NCI-H345 treated with DMSO at 0.1 percent for 48 hours (cell line): Measurements from ENCODE around the gene FN3K.

ENCODE experiments used
- DNase-seq: peaks from one replicate; lab custom pipeline; 2025; ENCODE audit not compliant: unreplicated experiment; lab: John Stamatoyannopoulos, UW

Gene FN3K

DNA sequence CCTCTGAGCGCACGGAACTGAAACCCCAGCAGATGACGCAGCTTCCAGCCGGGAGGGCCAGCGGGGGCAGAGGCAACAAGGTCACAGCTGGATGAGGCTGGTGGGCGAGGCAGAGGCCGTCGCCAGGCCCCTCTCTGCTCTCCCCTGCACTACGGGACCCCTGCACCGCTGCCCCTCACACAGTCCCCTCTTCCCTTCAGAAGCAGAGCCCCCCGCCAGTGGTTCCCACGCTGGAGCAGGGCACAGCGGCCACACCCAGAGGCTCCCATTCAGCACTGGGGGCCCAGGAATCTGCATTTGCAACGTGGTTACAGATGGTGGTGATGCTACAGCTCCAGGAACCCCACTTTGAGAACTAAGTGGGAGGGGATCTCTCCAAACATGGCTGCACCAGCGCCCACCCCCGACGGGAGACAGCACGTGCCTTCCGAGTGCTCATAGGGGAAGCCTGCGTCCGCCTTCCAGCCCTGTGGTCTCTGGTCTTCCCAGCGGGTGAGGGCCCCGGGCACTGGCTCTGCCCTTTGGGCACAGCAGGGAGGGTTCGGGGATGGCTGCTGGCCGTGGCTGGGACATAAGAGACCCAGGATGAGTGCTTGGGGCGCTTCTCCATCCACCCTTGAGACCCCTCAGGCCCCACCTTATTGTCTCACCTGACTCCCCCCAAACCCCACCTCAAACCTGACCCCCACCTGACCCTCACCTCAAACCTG, 32.2 kb upstream of the FN3K start:
- DNase-seq, result no peak

DNA sequence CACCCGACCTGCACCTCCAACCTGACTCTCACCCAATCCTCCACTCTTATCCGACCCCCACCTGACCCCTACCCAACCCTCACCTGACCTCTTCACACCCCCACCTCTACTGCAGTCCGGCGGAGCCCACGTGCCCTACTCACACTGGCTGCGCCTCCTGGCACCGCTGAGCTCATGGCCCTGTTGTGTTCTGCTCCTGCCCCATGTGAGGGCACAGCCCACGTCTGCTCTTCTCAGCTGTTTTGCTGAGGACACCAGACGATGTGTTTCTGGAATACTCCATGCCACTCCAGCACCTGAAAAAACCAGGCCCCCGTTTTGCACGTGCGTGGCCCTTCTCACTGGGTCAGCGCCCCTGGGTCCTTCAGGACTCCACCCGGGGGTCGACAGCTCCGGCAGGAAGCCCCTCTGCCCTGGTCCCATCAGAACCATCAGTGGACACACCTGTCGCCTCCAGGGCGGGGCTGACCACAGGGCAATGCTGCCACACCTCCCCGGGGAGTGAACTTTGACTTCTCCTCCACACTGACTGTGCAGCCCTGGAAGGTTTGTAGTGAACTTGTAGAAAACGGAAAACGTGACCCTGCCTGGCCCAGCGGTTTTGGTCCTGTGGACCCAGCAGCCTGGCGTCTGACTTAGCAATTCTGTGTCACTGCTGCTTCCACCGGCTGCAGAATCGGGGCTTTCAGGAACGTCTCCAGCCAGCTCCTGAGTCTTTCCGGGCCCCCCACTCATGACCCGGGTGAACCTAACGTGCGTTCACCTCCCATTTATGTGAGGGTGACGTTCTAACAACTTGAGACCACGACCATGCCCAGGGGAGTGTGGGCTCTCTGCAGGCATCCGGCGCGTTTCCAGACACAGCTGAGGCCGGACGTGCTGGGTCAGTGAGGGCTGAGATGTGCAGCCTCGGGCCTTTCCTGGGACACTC, 31.2 kb upstream of the FN3K start:
- no peak for DNase-seq

DNA sequence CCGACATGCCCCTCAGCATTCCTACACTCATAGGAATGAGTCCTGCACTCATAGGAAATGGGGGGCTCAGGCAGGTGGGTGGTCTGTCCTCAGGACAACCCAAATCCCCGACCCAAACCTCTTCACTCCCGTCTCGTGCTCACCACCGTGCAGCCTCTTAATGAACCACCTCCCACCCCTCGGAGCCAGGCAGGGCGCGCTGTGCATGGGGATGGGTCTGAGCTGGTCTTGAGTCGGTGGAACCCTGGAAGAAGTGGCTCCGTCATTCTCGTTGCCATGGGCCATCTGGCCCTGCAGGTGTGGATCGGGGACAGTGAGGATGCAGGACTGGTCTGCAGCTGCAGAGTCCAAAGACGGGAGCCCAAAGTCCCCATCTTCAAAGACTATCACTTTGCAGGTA, 30.5 kb upstream of the FN3K start:
- no peak for DNase-seq

DNA sequence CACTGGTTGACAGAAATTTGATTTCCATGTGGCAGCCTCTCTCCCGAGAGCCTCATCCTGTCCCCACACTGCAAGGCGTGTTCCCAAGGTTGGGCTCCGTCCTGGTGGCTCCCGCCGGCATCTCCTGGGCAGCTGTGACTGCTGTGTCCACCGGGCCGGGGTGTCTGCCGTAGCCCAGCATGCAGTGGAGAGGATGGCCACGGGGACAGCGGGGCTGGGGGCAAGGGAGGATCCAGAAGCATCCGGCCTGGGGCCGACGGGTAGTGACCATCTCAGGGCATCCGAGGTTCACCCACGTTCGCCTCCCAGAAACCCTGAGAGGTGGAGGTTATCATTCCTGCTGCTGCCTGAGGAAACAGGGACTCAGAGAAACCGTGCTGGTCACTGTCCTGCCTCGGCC, 29.7 kb upstream of the FN3K start:
- DNase-seq, result no peak

DNA sequence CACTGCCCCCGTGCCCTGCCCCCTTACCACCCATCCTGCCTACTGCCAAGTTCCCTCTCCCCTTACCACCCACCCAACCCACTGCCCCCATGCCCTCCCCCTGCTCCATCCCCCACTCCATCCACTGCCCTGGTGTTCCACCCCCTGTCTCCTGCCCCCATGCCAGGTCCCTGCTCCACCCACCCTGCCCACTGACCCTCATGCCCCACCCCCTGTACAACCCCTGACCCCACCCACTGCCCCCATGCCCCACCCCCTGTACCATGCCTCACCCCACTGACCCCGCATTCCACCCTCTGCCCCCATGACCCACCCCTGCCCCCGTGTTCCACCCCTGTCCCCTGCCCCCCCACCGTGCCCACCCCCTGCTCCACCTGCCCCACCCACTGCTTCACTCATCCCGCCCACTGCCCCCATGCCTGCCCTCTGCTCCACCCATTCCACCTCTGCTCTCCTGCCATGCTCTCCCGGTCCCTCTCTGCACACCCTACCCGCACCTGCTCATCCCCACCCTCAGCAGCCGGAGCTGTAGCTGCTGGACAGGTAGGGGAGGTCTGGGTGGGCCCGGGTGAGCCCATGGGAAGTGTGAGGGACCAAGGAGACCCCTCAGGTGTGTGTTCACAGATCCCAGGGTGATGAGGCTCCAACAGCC, 26.3 kb upstream of the FN3K start:
- no peak for DNase-seq

DNA sequence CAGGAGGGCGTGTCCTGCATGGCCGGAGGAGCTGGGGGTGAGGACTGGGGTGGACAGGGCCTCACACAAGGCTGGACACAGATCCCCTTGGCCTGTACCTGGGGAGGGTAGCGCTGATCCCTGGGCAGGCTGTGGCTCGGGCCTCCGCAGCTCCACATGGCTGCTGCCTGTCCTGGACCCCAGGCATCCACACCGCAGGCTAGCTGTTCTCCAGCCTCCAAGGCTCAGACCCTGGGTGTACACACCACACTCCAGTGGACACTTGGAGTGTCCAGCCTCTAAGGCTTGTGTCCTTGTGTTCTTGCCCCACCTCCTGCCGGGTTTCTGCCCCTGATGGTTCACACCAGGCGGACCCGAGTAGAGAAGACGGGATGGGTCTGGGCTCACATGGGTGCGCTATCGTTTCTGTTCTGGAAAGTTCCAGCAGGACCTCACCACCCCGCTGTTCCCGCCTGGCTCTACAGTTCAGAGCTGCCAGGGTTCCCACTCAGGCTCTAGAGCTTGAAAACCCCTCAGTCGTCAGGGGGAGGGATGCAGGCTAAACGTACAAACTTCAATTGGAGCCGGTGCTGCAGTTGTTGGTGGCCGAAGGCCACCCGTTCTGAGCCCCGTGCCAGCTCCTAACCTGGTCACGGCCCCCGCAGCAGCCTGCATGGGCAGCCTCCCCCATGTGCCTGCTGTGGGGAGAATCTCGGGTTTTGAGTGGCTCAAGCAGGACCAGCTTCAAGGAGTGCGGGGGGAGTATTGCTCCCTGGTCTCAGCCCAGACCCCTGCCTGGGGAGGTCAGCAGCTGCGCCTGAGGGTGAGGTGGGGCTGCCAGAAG, 25.5 kb upstream of the FN3K start:
- DNase-seq, result no peak

DNA sequence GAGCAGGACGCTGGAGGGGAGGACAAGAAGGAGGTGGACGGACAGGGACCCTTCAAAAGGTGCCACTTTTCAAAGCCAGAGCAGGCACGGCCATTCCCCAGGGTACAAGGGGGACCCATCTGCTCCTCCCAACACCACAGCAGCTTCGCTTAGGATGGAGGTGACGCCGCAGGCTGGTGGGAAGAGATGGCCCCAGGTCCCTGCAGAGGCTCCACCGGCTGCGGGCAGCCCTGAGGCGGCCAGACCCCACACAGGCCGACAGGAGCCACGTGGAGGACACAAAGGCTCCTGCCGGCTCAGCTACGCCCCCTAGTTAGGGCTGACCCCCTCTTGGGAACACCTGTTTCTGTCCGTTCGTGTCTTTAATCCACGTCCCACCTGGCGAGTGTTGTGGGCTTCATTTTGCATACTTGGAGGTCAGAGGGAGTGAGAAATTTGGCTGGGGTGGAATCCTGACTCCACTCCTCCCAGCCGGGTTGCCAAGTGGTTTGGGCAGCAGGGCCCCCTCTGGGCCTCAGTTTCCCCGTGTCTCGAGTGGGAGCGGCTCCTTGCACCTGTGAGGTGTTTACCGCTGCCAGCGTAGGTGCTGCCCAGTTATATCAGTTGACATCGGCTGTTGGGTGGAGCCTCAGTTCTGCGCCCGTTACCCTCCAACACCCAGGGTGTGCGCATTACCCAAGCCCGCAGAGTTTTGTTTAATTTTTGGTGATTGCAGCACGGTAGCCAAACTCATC, 24.7 kb upstream of the FN3K start:
- no peak for DNase-seq

DNA sequence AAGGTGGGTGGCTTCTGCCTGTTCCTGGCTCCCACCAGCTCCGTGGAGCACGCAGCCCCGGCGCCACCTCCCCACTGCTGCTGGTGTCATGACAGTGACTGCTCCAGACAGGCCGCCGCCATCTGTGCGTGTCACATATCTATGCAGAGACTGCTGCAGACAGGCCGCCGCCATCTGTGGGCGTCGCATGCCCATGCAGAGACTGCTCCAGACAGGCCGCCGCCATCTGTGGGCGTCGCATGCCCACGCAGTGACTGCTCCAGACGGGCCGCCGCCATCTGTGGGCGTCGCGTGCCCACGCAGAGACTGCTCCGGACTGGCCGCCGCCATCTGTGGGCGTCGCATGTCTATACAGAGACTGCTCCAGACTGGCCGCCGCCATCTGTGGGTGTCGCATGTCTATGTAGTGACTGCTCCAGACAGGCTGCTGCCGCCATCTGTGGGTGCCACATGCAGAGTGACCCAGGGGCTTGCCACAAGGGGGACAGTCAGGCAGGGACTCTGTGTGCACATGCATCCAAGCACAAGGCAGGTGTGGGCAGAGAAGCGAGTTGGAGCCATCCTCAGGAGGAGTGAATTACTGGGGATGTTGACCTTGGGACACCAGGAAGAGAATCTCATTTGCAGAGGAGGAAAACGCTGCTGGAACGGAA, 22.2 kb upstream of the FN3K start:
- no peak for DNase-seq

DNA sequence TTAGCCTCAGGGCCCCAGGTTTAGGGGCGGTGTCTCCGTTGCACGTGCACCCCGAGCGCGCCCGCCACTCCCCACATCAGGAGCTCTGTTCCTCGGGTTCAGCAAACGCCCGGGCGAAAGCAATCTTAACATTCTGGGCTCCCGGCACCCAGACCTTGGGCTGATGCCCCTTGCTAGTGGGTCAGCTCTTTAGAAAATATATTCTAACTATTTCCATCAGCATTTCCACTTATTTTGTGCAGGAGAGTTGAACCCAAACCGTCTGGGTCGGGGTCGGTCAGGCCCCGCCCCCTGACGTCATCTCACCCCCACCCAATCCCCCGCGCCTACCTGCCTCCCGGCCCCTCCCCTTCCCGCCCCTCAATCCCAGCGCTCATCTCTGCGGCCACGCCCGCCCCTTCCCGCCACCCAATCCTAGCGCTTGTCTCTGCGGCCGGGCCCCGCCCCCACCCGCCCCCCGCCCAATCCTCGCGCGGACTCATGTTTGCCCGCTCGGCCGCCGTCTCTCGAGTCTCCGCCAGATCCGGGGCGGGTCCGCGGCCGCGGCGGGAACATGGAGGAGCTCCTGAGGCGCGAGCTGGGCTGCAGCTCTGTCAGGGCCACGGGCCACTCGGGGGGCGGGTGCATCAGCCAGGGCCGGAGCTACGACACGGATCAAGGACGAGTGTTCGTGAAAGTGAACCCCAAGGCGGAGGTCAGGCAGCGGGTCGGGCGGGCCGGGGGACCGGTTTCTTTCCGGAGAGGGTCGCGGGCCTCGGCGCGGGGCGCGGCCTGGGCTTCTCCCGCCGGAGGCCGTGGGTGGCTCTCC, 19.0 kb upstream of the FN3K start, which contains the start of gene FN3KRP:
FN3KRP (plus strand) TSS at position 504 of the 808 bp plus-strand sequence; CDS start at position 554, 50 bp downstream.
- DNase-seq, result peak; percentile 88

DNA sequence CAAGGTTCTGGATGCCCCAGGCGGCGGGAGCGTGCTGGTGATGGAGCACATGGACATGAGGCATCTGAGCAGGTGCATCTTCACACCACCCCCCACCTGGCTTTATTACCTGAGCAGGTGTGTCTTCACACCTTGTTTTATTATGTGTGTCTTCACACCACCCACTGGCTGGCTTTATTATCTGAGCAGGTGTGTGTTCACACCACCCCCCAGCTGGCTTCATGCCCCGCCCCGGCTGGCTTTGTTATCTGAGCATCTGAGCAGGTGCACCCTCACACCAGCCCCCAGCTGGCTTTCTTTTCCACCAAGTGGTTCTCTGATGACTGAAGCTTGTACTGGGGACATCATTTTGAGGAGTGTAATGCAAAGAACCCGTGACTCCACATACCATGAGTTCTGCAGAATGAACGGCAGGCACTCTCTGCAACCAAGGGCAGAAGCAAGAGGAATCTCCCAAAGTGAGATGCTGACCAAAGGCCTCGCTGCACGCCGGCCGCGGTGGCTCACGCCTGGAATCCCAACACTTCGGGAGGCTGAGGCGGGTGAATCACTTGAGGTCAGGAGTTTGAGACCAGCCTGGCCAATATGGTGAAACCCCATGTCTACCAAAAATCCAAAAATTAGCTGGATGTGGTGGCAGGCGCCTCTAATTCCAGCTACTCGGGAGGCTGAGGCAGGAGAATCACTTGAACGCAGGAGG, 16.3 kb upstream of the FN3K start:
- no peak for DNase-seq

DNA sequence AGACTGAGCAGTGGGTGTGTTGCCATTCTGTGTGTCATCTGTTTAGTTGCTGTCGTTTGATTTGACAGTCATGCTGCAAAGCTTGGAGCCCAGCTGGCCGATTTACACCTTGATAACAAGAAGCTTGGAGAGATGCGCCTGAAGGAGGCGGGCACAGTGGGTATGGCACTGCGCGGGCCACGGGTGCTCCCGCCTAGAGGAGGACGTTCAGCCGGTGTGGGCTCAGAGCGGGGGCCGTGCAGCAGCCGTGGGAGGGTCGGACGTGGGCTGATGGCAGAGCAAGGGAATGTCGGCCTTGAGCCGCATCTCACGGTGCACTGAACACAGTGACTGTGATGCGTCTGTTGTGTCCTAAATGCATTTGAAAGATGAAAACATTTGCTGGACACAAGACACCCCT, 15.2 kb upstream of the FN3K start:
- no peak for DNase-seq

DNA sequence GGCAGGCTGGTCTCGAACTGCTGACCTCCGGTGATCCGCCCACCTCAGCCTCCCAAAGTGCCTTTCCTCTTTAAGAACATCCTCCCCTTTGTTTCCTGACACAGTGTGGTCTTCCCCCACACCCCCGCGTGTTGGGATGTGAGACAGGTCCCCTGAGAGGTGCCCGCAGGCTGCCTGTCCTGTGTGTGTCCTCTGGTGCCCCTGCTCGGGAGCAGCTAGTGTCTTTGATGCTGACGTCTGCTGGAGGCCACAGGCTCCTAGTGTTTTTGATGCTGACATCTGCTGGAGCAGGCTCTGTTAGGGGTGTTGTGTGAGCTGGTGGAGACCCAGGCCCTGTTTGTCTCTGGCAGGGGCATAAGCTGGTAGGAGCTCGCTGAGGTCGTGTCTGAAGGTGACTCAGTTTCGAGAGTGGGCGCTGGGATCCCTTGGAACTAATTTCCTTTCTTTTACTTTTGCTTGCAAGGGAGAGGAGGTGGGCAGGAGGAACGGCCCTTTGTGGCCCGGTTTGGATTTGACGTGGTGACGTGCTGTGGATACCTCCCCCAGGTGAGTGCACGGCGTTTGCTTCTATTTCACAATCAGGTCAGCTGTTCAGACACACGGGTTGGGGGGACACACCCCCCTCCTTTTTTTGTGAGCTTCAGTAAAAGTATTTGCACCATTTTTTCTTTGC, 12.9 kb upstream of the FN3K start:
- no peak for DNase-seq

DNA sequence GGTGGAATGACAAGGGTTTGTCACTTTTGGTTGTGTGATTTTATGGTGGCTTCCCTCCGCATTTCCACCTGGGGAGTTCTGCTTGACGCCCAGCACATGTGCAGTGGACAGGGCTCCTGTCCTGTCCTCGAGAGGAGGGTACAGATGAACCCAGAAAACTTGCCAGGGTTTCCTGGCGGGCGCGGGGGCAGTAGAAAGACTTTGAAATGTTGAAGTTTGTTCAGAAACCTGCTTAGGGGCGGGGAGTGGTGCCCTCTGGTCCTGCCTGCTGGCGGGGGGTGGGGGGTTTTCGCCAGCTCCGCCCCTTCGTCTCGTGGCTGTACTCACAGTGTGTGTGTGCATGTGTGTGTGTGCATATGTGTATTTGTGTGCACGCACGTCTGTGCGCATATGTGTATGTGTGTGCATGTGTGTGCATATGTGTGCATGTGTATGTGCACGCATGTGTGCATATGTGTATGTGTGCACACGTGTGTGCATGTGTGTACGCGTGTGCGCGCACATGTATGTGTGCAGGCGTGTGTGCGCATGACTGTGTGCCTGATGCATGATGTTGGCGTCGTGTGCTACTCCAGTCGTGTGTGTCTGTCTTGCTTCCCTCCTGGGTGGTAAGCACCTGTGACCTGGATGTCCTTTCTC, 12.1 kb upstream of the FN3K start:
- no peak for DNase-seq

DNA sequence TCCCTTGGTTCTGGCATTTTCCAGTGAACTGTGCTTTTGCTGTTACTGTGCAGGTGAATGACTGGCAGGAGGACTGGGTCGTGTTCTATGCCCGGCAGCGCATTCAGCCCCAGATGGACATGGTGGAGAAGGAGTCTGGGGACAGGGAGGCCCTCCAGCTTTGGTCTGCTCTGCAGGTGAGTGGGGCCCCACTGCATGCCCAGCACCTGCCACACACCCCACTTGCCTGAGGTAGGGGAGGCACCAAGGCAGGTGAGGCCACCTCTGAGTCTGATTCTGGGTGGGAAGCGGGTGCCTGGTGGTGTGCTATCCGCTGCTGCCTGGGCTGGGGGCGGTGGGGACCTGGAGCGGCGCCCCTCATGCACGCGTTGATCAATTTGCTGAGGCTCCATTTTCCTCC, 9.0 kb upstream of the FN3K start:
- no peak for DNase-seq

DNA sequence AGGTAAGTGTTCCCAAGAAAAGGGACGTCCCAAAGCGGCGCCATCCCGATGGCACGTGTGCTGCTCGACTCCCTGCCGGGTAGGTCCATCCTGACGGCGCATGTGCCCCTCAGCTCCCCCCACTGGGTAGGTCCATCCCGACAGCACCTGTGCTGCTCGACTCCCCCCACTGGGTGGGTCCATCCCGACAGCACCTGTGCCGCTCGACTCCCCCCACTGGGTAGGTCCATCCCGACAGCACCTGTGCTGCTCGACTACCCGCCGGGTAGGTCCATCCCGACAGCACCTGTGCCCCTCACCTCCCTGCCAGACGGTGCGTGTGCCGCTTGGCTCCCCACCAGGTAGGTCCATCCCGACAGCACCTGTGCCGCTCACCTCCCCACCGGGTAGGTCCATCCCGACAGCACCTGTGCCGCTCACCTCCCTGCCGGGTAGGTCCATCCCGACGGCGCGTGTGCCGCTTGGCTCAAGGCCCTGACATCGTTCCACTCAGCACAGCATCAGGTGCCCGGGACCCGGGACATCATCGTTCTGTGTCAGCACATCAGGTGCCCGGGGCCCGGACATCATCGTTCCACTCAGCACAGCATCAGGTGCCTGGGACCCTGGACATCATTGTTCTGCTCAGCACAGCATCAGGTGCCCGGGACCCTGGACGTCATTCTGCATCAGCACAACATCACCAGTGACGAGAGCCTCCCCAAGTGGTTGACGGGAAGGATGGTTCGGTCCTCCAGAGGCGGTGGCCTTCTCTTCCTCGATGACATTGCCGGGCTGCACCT, 5.7 kb upstream of the FN3K start:
- no peak for DNase-seq

DNA sequence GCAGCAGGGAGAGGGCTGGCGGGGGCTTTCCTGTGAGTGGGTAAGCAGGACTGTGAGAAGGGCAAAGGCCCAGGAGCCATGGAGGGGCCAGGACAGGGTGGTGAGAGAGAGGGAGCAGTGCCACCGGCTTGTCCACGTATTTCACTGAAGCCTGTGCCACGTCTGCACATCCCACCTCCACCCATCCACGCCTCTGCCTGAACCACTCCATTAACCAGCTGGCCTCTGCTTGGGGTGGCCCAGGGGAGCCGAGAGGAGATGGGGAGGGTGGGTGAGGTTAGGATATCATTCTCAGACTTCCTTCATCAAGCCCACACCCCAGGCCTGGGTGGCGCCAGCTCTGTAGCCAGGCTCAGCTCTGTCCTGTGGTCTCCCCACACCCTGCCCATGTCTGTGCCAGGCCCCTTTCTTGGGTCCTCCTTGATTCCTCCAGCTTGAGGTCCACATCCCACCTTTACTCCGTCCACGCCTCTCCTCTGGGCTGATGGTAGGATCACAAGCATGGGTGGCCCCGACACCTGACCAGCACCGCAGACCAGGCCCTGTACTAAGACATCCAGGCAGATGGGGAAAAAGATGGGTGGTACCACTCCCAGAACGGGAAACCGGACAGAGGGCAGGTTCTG, 3.2 kb upstream of the FN3K start:
- no peak for DNase-seq
